GM19023 (cell line): Measurements from ENCODE around the gene MSI2.

Experiments
- ATAC-seq: cut with Tn5 transposase; IDR thresholded peaks from one replicate; pipeline ENCODE4 v1.9.1; 2021; ENCODE audit warnings: mild to moderate bottlenecking, moderate library complexity; ENCODE audit not compliant: unreplicated experiment

The MSI2 gene

DNA sequence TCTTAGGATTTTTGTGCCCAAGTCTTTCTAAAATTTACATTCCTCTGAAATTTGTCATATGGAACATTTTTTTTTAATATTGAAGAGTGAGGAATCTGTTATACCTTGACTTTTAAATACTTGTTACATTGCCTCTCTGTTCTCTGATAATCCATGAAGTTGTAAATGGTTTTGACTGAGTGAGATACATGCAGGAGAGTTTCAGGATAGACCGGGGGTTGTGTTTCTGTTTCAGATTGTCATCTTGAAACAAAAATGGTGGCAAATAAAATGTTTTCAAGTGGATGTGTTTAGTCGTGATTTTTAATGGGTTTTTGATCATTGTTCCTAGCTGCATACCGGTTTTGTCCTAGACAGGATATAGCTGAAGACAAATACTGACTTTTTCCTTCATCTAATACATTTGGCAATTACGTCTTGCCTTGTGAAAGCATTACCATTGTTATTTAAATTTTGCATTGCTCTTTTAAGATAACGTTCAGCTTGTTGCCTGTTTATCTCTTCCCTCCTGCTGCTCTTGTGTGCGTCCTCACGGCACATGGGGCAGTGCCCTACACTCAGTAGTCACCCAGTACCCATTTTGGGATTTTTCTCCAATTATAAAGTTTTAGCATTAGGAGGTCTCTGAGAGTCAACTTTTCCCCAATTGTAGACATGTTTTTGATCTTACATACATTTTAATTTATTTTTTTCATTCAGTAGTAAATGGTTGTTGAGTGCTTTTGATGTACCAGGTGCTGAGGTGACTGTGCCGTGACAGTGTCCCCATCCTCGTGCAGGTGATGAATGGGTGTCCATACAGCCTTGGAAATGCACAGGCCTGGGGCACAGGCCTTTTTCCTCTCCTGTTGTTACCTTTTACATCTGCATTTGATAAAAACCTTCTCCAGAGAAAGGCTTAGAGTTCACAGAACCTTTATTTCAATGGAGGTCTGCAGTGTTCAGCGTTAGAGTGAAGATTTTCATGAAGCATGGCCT is 169.9 kb downstream of the MSI2 start:
- no peak for ATAC-seq

DNA sequence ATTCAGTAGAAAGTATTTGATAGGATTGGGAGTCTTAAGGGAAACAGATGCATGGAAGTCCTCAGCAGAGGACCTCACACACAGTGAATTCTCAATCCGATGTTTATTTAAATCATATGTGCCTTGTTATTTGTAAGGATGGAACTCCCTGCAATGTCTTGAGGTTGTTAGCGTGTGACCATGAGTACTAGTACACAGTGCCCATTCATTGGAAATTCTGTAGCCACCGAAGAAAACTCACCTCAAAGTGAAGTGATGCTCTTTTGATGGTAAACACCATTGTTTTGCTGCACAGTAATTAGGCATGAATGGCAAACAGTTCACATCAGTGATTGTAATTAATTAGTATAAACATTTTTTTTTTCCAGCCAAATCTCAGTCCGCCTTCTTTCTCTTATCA is 173.6 kb downstream of the MSI2 start:
- ATAC-seq: no peak

DNA sequence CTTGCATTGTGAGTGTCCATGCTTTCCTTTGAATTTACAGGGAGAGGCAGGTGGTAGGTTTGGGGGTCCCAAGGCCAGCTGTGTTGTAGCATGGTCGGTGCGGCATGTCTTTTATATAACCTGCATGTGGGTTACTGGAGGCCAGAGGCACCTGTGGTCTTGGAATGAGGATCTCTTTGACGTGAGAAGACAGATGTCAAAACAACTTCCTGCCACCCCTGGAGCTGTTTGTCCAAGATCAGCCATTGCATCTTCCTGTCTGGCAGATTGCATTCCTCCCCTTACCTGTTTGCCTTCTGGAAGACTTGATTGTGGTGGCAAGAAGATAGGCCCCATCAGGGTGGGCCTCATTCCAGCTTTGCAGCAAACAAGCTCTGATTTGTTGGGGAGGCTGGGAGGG is 175.1 kb downstream of the MSI2 start:
- no peak for ATAC-seq

DNA sequence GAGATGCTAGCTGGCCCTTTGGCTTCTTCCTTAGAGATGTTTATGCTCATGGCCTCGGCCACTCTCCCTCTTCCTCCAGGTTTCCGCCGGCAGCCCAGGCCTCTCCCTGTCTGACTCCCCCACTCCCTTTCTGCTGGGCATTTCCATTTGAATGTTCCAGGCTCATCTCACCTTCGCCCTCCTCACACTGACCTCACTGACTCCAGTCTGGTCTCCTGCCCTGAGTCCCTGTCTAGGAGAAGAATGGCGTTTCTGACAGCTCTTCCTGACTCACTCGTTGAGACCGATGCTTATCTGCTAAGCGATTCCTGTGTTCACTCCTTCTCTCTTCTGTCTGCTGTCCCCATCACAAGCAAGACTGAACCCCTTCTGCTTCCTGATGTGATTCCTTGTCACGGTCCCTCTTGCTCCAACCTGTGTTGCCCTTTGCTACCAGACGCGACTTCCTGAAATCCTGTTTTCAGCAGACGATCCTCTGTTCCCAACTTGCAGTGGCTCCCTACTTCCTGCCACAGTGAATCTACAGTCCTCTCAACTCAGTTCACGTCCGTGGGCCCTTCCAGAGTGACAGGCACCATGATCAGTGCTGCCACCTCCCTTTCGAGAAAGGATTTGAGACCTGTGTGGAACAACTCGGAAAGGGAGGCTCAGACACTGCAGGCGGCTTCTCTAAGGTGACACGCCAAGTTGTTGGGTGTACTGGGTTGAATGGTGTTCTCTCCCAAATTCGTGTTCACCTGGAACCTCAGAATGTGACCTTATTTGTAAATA is 176.4 kb downstream of the MSI2 start:
- ATAC-seq: no peak

DNA sequence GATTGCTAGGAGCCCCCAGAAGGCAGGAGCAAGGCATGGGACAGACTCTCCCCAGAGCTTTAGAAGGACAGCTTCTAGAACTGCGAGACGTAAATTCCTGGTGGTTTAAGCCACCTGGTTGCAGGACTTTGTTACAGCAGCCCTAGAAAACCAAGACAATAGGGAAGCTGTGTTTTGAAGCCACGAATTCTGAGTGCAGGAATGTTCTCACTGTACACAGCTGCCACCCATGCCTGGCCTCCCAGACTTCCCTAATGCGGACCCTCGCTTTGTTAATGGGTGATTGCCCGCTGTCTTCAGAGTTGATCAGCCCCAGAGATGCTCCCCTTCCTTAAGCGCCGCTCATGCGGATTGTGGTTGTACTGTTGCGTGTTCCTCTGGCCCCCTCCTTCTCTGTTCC is 177.1 kb downstream of the MSI2 start:
- ATAC-seq: no peak

DNA sequence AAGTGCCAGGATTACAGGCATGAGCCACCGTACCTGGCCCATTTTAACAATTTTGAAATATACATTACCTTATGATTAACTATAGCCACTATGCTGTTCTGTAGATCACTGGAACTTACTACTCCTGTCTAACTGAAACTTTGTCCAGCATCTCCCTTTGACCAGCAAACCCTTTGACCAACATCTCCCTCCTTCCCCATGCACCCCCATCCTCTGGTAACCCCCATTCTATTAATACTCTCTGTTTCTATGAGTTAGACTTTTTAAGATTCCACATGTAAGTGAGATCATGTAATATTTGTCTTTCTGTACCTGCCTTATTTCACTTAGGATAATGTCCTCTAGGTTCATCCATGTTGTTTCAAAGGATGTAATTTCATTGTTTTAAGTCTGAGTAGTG is 178.0 kb downstream of the MSI2 start:
- no peak for ATAC-seq

DNA sequence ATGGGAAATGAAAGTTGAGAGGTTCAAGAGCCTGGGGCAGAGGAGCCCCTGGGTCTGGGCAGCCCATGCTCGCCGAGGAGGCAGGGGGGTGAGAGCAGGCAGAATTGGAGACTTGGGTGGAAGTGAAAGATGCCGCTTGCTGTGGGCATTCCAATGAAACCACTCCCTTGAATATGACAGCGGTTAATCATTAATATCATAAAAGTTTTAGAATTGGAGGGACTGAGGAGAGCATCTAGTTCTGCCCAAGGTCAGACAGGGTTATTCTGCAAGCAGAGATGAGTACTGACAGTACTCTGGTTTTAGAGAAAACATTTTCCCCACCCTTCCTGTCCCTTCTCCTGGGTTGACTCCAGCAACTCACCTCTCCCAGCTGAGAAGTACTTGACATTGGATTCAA is 180.2 kb downstream of the MSI2 start:
- no peak for ATAC-seq

DNA sequence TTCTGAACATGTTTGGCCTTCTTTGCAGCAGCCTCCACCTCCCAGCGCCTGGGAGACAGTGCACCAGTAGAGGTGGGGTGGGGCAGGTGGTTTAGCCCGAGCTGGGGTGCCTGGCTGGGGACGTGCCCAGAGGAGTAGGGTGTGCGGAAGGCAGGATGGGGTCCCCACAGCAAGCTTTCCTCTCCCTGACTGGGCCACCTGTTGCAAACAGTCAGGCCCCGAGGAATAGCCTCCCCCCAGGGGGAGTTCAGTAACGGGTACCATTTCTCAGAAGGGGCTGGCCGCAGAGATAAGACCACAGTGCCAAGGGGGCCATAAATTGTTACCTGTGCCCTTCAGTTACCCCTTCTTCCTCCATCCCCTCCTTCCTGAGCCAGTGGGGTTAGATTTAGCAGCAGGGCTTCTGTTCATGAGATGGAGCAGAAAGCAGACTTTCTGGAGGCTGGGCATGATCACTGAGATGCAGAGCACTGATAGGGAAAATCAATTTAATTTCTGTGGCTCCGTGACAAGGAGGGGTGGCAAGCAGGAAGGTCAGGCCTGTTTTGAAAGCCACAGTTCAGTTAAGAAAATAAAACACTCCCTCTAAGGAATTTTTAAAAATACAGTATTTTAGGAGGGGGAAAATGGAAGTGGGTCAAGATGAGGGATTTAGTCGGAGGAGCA is 181.9 kb downstream of the MSI2 start:
- ATAC-seq: no peak

DNA sequence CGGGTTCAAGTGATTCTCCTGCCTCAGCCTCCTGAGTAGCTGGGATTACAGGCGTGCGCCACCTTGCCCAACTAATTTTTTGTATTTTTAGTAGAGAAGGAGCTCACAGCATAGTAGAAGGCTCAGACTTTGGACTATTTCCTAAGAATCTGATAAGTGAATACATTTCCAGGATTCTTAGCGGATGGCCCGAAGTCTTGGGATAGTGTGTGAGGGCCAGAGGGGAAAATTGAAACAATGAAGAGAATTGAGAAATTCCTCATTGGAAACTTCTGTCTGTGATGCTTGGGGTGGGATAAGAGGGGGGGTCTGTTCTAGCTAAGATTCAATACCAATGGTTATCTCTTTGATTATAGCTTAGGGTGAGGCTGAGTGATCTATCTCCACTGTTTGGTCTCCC is 183.3 kb downstream of the MSI2 start:
- ATAC-seq: no peak

DNA sequence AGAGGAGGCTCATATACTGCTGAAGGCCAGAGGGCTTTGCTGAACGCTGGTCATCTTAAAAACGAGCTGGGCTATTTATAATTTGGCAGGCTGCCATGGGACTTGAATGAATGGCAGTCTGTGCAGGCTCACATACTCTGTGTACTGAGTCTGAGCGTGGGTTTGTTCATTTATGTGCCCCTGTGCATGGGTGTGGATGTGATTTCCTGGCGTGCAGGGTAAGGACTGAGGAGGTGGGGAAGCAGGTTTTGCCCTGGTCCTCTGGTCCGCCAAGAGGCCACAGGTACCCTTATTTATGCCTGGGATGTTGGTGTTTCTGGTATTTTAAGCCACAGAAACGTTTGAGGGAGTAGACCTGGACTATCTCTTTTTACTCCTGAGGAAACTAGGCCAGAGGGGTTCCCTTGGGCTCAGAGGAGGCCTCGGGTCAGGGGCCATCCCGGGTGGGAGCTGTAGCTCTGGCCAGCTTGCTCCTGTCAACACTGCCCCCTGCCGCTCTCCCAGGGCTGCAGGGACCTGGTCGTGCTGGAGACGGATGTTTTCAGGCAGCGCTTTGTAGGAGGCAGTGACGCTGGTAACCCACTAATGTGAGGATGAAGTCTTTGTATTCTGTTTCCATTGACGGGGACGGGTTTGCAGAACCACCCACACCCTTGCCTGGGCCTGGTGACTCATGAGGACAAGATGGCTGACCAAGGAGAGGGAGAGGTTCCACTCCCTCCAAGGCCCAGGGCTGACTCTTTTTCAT is 184.4 kb downstream of the MSI2 start:
- peak; percentile 37 for ATAC-seq

DNA sequence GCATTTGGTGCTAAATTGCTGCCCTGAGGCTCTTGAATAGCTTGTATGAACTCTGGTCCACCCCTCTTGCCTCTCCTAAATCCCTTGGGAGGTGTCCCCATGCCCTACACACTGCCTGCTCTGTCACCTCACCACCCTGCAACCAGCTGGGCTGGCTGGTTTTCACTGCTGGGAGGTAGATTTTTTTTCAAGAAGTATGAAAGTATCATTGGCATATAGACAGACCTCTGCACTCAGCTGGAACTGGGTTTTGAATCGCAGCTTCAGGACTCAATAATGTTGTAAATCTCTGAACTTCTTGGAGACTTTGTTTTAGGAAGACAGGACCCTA is 184.9 kb downstream of the MSI2 start:
- ATAC-seq: no peak

DNA sequence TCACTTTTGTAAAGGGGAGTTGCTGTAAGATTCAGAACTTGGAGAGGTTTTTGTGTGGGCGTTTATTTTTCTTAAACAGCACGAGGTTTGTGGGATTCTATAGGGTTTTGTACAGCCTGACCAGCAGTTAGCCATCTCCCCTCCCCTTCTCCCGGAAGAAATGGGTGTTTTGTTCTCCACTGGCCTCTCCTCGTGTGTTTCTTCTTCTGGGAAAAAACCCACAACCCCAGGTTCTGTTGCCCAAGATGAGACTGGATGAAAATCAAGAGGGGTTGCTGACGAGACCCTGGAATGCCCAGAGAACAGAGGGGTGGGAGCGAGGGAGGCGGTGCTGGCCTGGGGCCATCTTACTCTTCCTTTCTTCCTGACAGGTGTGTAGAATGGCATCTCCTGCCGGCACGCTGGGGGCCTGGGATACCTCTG is 186.1 kb downstream of the MSI2 start:
- no peak for ATAC-seq

DNA sequence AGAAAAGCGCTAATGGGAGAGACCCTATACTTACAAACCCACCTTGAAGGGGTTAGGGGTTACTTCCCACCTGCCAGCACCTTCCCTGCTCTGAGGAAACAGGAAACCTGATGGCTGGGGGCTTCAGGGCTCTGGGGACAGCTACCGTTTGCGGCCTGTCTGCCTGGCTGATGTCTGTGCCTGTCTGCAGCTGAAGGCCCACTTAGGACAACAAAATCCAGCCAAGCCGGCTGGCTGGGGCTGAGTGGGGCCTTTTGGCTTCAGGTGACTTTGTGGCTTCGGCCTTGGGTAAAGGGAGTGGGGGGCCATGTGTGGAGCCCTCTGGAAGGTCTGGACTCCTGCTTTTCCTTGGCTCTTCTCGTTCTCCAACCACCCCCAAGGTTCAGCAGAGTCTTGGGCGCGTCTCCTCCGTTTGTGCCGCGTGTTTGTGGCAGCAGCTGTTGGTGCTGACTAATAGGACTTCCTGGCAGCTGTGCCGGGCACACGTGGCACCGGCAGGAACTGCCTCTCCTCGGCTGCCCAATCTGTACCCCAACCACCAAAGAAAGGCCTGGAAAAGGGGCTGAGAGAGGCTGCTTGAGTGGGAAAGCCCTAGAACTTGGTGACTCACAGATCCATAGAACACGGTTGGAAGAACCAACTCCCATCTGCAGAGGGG is 186.7 kb downstream of the MSI2 start:
- no peak for ATAC-seq

DNA sequence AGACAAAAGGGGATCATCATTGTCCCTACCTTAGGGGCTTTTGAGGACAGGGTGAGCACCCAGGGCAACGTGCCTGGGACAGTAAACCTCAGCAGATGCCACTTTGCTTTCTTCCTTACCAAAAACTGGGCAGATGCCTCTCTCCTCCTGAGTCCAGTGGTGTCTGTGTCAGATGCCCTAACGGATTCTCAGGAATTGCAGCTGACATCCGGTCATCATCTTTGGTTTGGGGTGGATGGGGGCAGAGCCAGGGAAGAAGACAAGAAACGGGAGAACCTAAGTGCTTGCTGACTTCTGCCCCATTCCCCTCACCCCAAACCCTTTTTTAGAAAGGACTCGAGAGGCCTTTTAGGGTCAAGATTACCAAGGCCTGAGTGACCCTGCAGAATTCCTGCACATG is 187.5 kb downstream of the MSI2 start:
- ATAC-seq: no peak

DNA sequence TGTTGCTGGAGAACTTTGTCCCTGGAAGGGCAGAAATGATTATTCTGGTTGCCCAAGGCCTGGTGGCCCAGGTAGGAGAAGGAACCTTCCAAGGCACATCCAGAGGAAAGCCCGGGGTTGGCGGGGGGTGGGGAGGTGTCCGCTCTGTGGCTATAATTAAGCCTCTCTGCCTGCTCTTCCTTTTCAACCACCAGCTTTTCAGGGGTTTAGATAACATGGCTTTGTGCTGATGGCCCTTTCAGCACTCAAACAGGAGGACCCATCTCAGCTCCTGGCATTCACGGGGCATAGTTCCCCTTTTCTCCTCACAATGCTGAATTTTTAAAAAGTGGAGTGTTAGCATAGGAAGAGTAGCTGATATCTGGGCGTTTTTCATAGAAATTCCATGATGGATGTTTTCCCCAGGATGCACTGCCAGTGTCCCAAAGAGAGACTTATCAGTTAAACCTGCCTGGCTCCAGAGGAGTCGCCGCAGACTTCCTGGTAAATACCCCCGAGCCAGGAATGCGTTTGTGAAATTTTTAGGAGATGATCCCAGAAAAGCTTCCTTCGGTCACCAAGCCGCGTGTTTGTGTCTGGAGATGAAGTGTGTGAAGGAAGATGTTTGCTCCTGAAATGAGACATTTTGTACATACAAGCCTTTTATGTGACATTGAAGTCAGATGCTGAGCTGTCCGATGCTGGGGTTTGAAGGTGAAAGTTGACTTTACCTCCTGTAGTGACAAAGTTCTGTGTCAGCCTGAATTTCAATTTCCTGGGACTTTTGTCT is 188.5 kb downstream of the MSI2 start:
- no peak for ATAC-seq

DNA sequence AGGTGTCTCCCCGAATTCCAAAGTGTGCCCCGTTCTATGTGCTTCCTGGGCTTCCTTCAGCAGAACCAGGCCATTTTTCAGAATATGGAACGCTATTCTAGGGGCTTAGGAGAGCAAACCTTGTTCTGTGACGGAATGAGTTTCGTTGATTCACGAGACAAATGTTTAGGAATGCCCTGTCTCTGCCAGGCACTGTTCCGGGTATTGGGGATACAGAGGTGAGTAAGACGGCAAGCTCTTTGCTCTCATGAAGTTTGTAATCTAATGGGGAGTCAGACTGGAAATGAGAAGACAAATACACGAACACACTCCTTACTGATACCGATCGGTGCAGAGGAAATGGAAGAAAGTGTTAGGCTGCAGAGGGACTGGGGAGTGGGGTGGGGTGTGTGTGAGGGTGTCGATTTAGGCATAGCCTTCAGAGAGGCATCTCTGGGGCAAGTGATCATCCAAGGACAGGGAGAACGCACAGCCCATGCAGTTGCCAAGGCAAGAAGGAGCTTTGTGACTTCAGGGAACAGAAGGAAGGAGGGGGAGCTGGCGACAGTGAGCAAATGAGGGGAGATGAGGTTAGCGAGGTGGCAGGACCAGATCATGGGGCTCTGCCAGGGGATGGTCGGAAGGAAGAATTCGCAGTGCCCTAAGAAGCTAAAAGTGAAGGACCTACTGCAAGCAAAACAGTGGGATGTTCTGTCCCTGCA is 189.6 kb downstream of the MSI2 start:
- ATAC-seq: no peak

DNA sequence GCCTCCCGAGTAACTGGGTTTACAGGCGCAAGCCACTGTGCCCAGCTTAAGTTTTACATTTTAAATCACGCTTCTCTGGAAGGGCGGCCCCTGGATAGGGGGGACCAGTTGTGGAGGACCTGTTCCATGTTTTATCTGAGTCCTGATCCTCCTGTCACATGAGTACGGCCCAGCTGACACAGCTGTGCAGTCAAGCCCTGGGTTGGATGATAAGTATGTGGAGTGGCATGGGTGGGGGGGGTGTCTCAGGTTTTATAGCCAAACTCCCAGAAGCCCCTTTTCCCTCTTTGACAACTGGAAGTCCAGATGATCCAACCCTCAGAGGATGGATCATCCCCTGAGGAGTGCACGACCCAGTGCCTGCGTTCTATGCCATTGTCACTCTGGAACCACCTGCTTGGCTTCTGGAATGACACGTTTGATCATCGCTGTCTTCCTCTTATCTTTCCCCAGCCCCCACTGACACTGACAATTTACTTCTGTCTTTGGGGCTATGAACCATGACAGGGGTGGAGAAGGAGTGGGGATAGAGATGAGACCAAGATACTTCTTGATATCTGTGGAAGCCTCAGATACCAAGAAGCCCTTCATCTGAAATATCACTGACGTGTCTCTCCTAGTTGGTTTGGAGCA is 191.2 kb downstream of the MSI2 start:
- ATAC-seq: no peak

DNA sequence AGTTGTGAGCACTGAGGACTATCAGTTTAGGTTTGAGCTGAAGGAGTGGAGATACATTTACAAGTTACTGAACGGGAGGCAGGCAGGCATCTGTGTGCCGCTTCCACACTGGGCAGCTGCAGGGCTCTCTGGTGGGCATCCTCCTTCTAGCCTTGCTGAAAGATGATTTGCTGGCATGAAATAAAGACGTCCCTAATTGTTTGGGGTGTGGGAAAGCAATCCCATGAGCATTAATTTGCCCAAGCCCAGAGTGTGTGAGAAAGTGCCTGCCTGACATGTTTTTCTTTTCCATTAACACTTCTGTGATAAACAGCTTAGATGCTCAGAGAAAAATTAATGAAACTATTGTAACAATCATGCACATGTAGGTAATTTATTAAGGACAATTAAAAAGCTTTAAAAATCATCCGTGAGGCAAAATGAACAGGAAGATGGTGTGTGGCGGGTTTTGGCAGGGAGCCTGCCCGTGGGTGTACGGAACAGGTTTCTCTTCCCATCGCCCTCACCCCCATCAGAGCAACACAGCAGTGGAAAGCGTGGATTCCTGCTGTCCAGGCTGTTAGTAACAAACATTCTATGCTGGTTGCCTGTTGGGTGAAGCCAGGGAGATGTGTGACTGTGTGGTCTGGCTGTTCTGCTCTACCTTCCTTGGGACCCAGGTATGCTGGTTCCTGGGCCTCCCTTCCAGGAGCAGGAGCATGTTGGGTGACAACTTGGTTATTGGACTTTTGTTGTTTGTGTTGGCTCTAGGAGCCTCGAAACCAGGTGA is 191.9 kb downstream of the MSI2 start:
- ATAC-seq: no peak
